ENCODE data around the gene MAFG.

- no peak for TF ChIP-seq CTCF (IDR thresholded peaks at IDR 0.05 in 8 of 11, conservative IDR thresholded peaks at IDR 0.05 in 3 of 11)
- no peak for TF ChIP-seq POLR2AphosphoS5 (IDR thresholded peaks at IDR 0.05)
- no peak for TF ChIP-seq POLR2A (IDR thresholded peaks at IDR 0.05)
Observed at GRCh38 chr17:81916234-81917001, 11.1 kb downstream of the MAFG start.
